C4-2B (cell line): Measurements from ENCODE around the gene TBC1D13.

ENCODE experiments used
- CTCF ChIP-seq: fragments of 450-650 bp; conservative IDR thresholded peaks from 2 replicates; pipeline ENCODE4 v1.5.1; 2017; ENCODE audit warnings: mild to moderate bottlenecking
- ZFX ChIP-seq: fragments of 450-650 bp; IDR thresholded peaks from 2 replicates; pipeline ENCODE4 v1.6.1; 2017

- no peak for TF ChIP-seq CTCF
- TF ChIP-seq ZFX = no peak
These were observed 11.8 kb downstream of the TBC1D13 start for GRCh38 chr9:128798896-128799295.
